HG03139 (cell line): ENCODE measurements around the gene UGT2B11.
"Not testable (repeated sequence)": the region's sequence is repeated elsewhere in the genome, so short reads cannot be mapped to it uniquely, and the experiment has no call there.

ENCODE experiments used
- ATAC-seq: cut with Tn5 transposase; IDR thresholded peaks from one replicate; pipeline ENCODE4 v1.9.1; 2021; ENCODE audit not compliant: unreplicated experiment

The UGT2B11 gene

GRCh38 chr4:69214716-69215115, at the start of gene UGT2B11:
Gene UGT2B11, minus strand, starts transcription at chr4:69214748. Its CDS starts 26 bp downstream, at chr4:69214722.
- ATAC-seq: no peak

GRCh38 chr4:69253147-69253772, 38.7 kb upstream of the UGT2B11 start:
- not testable (repeated sequence) for ATAC-seq

- not testable (repeated sequence) for ATAC-seq
Observed at GRCh38 chr4:69250884-69251283, 36.3 kb upstream of the UGT2B11 start.

- not testable (repeated sequence) for ATAC-seq
Observed at GRCh38 chr4:69242562-69243240, 28.2 kb upstream of the UGT2B11 start.

GRCh38 chr4:69241746-69242145, 27.2 kb upstream of the UGT2B11 start:
- ATAC-seq: not testable (repeated sequence)

- not testable (repeated sequence) for ATAC-seq
Observed at GRCh38 chr4:69240787-69241186, 26.2 kb upstream of the UGT2B11 start.

- ATAC-seq: no peak
Observed at GRCh38 chr4:69239557-69240168, 25.1 kb upstream of the UGT2B11 start.

- ATAC-seq: no peak
Observed at GRCh38 chr4:69239092-69239491, 24.5 kb upstream of the UGT2B11 start.

- ATAC-seq: no peak
Observed at GRCh38 chr4:69224891-69225290, 10.3 kb upstream of the UGT2B11 start.

GRCh38 chr4:69223277-69223676, 8.7 kb upstream of the UGT2B11 start:
- ATAC-seq: not testable (repeated sequence)

GRCh38 chr4:69218491-69218890, 3.9 kb upstream of the UGT2B11 start:
- not testable (repeated sequence) for ATAC-seq

GRCh38 chr4:69210911-69211310, 3.6 kb downstream of the UGT2B11 start:
- no peak for ATAC-seq

GRCh38 chr4:69198506-69198905, 16.0 kb downstream of the UGT2B11 start:
- ATAC-seq: not testable (repeated sequence)

- ATAC-seq: no peak
Observed at GRCh38 chr4:69196209-69196965, 18.2 kb downstream of the UGT2B11 start.

- no peak for ATAC-seq
Observed at GRCh38 chr4:69194166-69194565, 20.4 kb downstream of the UGT2B11 start.

GRCh38 chr4:69191905-69192304, 22.6 kb downstream of the UGT2B11 start:
- not testable (repeated sequence) for ATAC-seq

GRCh38 chr4:69190621-69191020, 23.9 kb downstream of the UGT2B11 start:
- not testable (repeated sequence) for ATAC-seq

- not testable (repeated sequence) for ATAC-seq
Observed at GRCh38 chr4:69181519-69182169, 32.9 kb downstream of the UGT2B11 start.

- not testable (repeated sequence) for ATAC-seq
Observed at GRCh38 chr4:69179817-69180216, 34.7 kb downstream of the UGT2B11 start.

- not testable (repeated sequence) for ATAC-seq
Observed at GRCh38 chr4:69178751-69179205, 35.8 kb downstream of the UGT2B11 start.
